Effector memory CD8-positive, alpha-beta T cell (primary cell): ENCODE data around the gene LPCAT4.

Source experiments
- ATAC-seq: fragments of 150-1000 bp; cut with Tn5 transposase; replicated peaks from 2 replicates; pipeline ENCODE4 v1.10.0; 2021; ENCODE audit warnings: mild to moderate bottlenecking, moderate library complexity
- DNase-seq, 3 experiments: peaks; one replicate each; pipeline ENCODE4 v3.0.0; 2021
- H3K27ac Mint-ChIP-seq, 2 donors: one replicate each; pipeline ENCODE4 v1.8.0; 2022; ENCODE audit warnings: mild to moderate bottlenecking in 2 of 2, mixed read lengths in 2 of 2, moderate library complexity in 2 of 2
- H3K27me3 Mint-ChIP-seq, 2 donors: one replicate each; pipeline ENCODE4 v1.8.0; 2022; ENCODE audit warnings: mixed read lengths in 2 of 2
- H3K36me3 Mint-ChIP-seq: one replicate; pipeline ENCODE4 v1.8.0; 2022; ENCODE audit warnings: mild to moderate bottlenecking, moderate library complexity, mixed read lengths; ENCODE audit not compliant: insufficient read depth
- H3K4me1 Mint-ChIP-seq, 2 donors: one replicate each; pipeline ENCODE4 v1.8.0; 2022; ENCODE audit warnings: low read depth in 2 of 2, mixed read lengths in 2 of 2
- H3K4me3 Mint-ChIP-seq, 2 donors: one replicate each; pipeline ENCODE4 v1.8.0; 2022; ENCODE audit warnings: mild to moderate bottlenecking in 2 of 2, mixed read lengths in 2 of 2, moderate library complexity in 2 of 2
- H3K9me3 Mint-ChIP-seq, 2 donors: one replicate each; pipeline ENCODE4 v1.8.0; 2022; ENCODE audit warnings: mixed read lengths in 2 of 2

The LPCAT4 gene

DNA sequence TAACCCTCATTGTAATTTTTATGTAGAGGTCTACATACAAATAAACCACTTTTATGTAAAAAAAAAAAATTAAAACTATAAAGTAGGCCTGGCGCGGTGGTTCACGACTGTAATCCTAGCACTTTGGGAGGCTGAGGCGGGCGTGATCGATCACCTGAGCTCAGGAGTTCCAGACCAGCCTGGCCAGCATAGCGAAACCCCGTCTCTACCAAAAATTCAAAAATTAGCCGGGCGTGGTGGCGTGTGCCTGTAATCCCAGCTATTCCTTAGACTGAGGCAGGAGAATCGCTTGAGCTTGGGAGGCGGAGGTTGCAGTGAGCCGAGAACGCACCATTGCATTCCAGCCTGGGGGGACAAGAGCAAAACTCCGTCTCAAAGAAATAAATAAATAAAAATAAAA, 28.6 kb downstream of the LPCAT4 start:
- peak overlapping the region; percentile 88 to 94 for H3K27ac Mint-ChIP-seq
- no peak for DNase-seq
- peak overlapping the region; percentile 93 to 96 for H3K4me3 Mint-ChIP-seq
- H3K4me1 Mint-ChIP-seq: peaks cover 28 to 47% of the 10 kb centered on the region in 2 donors
- H3K27me3 Mint-ChIP-seq: no peaks in the 10 kb centered on the region
- ATAC-seq: no peak
- peaks cover 32% of the 10 kb centered on the region for H3K36me3 Mint-ChIP-seq
- H3K9me3 Mint-ChIP-seq: no peaks in the 10 kb centered on the region

- peaks cover 28 to 47% of the 10 kb centered on the region in 2 donors for H3K4me1 Mint-ChIP-seq
- H3K4me3 Mint-ChIP-seq: peak within 1 kb of the TSS; percentile 93 to 96
- H3K36me3 Mint-ChIP-seq: peaks cover 32% of the 10 kb centered on the region
- DNase-seq (peak; percentile 87 to 92 (median 88)), ATAC-seq (peak; percentile 83)
- H3K27me3 Mint-ChIP-seq: no peaks in the 10 kb centered on the region
- no peaks in the 10 kb centered on the region for H3K9me3 Mint-ChIP-seq
- peak within 1 kb of the TSS; percentile 88 to 94 for H3K27ac Mint-ChIP-seq
These were observed 29.3 kb downstream of the LPCAT4 start, which contains the start of gene SLC12A6 for GRCh38 chr15:34337557-34338306. Gene SLC12A6, minus strand, starts transcription at chr15:34337781. Its CDS starts 1,101 bp downstream, at chr15:34336680.

- Mint-ChIP-seq H3K27ac (peak overlapping the region; percentile 88 to 94), H3K36me3 (peaks cover 32% of the 10 kb centered on the region), H3K4me1 (peaks cover 29 to 49% of the 10 kb centered on the region in 2 donors), H3K4me3 (peak overlapping the region; percentile 93 to 96), H3K27me3 (no peaks in the 10 kb centered on the region), H3K9me3 (no peaks in the 10 kb centered on the region)
- ATAC-seq: peak; percentile 7
- DNase-seq: peak in 1 of 3 experiments; percentile 6
These were observed 29.9 kb downstream of the LPCAT4 start for GRCh38 chr15:34336991-34337556.

DNA sequence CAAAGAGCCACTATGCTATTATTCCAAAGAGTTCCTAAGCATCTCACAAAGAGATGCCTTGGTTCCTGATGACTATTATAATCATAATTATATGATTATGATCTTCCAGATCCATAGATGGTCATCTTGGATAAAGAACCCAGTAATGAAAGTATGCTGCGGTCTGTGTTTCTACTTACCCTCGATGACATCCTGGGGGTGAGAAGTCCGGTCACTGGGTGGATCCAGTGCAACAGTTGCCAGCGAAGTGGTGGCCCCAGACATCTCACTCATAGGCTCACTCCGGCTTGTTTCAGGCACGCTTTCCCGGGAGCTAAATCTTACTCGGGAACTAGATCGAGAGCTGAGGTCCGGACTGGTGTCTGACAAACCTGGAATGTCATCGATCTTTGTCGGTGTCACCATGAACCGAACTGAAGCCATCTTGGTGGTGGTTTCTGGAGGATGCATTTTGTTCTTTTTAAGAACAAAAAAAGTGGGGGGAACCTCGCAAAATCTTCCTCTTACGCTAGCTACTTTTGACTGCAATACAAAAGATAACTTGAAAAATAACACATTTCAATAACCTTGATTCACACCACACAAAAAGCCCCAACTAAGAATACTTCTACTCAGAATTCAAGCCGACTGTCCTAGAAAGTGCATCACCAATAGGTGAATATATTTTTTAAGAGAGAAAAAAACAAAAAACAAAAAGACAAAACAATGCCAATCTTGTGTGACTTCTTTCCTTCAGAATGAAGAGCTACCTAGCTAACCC, 30.6 kb downstream of the LPCAT4 start:
- ATAC-seq: no peak
- no peak for DNase-seq
- H3K4me1 Mint-ChIP-seq: peaks cover 28 to 48% of the 10 kb centered on the region in 2 donors

DNA sequence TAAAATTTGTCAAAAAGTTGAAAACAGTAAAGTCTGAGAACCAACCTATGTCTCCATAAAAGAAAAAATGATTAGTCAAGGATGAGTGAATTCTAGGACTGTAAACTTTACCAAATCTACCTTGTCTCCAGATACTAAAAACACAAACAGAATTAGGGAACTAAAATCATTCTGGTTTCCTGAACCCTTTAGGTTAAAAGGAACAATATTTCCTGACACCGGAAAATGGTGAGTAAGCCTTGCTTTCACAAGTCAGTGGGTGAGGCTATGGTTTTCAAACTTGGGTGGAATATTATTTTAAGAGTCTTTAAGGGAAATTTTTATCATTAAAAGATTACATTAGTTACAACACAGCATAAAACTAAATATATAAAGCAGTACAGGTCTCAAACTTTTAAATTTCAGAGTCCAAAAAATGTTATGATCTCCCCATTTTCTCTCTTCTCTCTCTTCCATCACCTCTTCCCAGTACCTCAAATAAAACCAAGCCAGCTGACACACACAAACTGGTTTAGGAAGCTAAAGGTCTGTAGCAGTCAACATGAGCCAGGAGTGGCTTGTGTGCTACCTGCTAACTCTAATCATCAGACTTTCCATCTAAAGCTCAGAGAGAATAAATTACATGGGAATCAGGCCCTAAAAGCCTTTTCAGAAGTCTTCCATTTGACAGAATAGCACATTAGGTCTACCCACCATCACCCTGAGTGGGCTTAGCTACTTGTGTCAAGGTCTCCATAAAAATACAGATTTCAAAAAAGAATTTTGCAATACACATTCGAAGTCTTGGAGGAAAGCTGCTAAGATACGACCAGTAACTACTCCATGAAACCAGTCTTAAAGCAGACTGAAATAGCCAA, 31.6 kb downstream of the LPCAT4 start:
- Mint-ChIP-seq H3K4me3 (peak overlapping the region; percentile 93 to 96), H3K27me3 (no peaks in the 10 kb centered on the region), H3K36me3 (peaks cover 16% of the 10 kb centered on the region), H3K4me1 (peaks cover 31 to 51% of the 10 kb centered on the region in 2 donors), H3K27ac (peak overlapping the region in 1 of 2 donors; percentile 88), H3K9me3 (no peaks in the 10 kb centered on the region)
- DNase-seq: no peak
- no peak for ATAC-seq

More for the DNA sequence above, 30.6 kb downstream of the LPCAT4 start:
- H3K36me3 Mint-ChIP-seq: peaks cover 26% of the 10 kb centered on the region
- H3K9me3 Mint-ChIP-seq: no peaks in the 10 kb centered on the region
- peak overlapping the region; percentile 88 to 94 for H3K27ac Mint-ChIP-seq
- peak overlapping the region; percentile 93 to 96 for H3K4me3 Mint-ChIP-seq
- no peaks in the 10 kb centered on the region for H3K27me3 Mint-ChIP-seq

GRCh38 chr15:34334672-34335071, 32.3 kb downstream of the LPCAT4 start:
- peak overlapping the region; percentile 75 to 88 for H3K27ac Mint-ChIP-seq
- peaks cover 35 to 54% of the 10 kb centered on the region in 2 donors for H3K4me1 Mint-ChIP-seq
- H3K27me3 Mint-ChIP-seq: no peaks in the 10 kb centered on the region
- no peaks in the 10 kb centered on the region for H3K9me3 Mint-ChIP-seq
- ATAC-seq: no peak
- H3K36me3 Mint-ChIP-seq: peaks cover 10% of the 10 kb centered on the region
- peak overlapping the region; percentile 93 to 96 for H3K4me3 Mint-ChIP-seq
- DNase-seq: no peak

DNA sequence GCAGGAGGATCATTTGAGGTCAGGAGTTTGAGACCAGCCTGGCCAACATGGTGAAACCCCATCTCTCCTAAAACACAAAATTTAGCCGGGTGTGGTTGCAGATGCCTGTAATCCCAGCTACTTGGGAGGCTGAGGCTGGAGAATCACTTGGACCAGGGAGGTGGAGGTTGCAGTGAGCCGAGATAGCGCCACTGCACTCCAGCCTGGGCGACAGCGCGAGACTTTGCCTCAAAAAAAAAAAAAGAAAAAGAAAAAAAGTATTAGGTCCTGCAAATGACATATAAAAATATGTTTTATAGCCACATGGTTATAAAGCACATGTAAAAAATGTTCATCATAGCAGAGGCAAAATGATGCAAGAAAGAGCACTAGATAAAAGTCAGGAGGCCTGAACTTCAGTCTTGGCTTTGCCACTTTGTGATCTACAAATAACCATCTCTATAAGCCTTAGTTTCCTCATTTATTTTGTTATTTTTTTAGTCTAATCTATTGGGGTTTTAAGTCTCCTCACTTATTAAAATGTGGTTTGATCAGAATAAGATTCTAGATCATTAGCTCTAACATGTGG, 34.4 kb downstream of the LPCAT4 start:
- peak overlapping the region; percentile 3 to 19 for H3K27ac Mint-ChIP-seq

GRCh38 chr15:34331809-34332208, 35.2 kb downstream of the LPCAT4 start:
- no peak for DNase-seq
- peak overlapping the region; percentile 3 to 19 for H3K27ac Mint-ChIP-seq
- H3K4me3 Mint-ChIP-seq: peak overlapping the region in 1 of 2 donors; percentile 2

More for the DNA sequence above, 34.4 kb downstream of the LPCAT4 start:
- peaks cover 38 to 58% of the 10 kb centered on the region in 2 donors for H3K4me1 Mint-ChIP-seq
- no peaks in the 10 kb centered on the region for H3K27me3 Mint-ChIP-seq
- H3K9me3 Mint-ChIP-seq: no peaks in the 10 kb centered on the region
- peaks cover 10% of the 10 kb centered on the region for H3K36me3 Mint-ChIP-seq
- no peak for DNase-seq
- no peak overlapping the region for H3K4me3 Mint-ChIP-seq
- no peak for ATAC-seq

GRCh38 chr15:34330279-34330678, 36.7 kb downstream of the LPCAT4 start:
- Mint-ChIP-seq H3K36me3 (no peaks in the 10 kb centered on the region), H3K9me3 (no peaks in the 10 kb centered on the region), H3K4me3 (no peak overlapping the region), H3K27ac (no peak overlapping the region), H3K27me3 (no peaks in the 10 kb centered on the region), H3K4me1 (peaks cover 20 to 42% of the 10 kb centered on the region in 2 donors)
- ATAC-seq (no peak), DNase-seq (no peak)

More at GRCh38 chr15:34331809-34332208, 35.2 kb downstream of the LPCAT4 start:
- no peaks in the 10 kb centered on the region for H3K9me3 Mint-ChIP-seq
- peak; percentile 84 for ATAC-seq
- no peaks in the 10 kb centered on the region for H3K27me3 Mint-ChIP-seq
- H3K4me1 Mint-ChIP-seq: peaks cover 35 to 55% of the 10 kb centered on the region in 2 donors
- peaks cover 3% of the 10 kb centered on the region for H3K36me3 Mint-ChIP-seq

DNA sequence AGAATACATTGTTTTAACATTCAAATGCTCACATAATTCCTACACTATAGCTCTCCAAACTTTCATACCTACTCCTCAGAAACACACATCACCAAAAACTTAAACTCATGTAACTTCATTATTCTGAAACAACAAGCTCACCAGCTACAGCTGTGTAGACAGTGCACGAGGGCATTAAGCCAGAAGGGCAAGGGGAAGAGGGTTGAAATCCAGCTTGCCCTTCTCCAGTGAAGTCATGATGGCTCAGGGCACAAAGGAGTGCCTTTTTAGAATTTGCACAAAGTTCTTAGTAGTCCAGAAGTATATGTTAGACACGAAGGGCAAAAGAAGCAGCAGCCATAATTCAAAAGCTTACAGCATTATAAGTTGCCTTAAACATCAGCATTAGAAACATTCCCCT, 38.0 kb downstream of the LPCAT4 start:
- no peak overlapping the region for H3K4me3 Mint-ChIP-seq
- H3K9me3 Mint-ChIP-seq: no peaks in the 10 kb centered on the region
- H3K36me3 Mint-ChIP-seq: no peaks in the 10 kb centered on the region
- no peak for ATAC-seq
- DNase-seq: no peak
- H3K4me1 Mint-ChIP-seq: peaks cover 17 to 31% of the 10 kb centered on the region in 2 donors
- H3K27me3 Mint-ChIP-seq: no peaks in the 10 kb centered on the region
- no peak overlapping the region for H3K27ac Mint-ChIP-seq

- DNase-seq (no peak), ATAC-seq (no peak)
- Mint-ChIP-seq H3K4me1 (peaks cover 14 to 28% of the 10 kb centered on the region in 2 donors), H3K27me3 (no peaks in the 10 kb centered on the region), H3K27ac (no peak overlapping the region), H3K36me3 (no peaks in the 10 kb centered on the region), H3K4me3 (no peak overlapping the region), H3K9me3 (no peaks in the 10 kb centered on the region)
These were observed 39.1 kb downstream of the LPCAT4 start for GRCh38 chr15:34327906-34328305.

- Mint-ChIP-seq H3K36me3 (peaks cover 3% of the 10 kb centered on the region), H3K4me3 (no peak overlapping the region), H3K27me3 (no peaks in the 10 kb centered on the region), H3K27ac (no peak overlapping the region), H3K9me3 (no peaks in the 10 kb centered on the region), H3K4me1 (peaks cover 6 to 12% of the 10 kb centered on the region in 2 donors)
- ATAC-seq: no peak
- DNase-seq: no peak
These were observed 41.6 kb downstream of the LPCAT4 start for GRCh38 chr15:34325368-34325767.
